Spinal cord (tissue), 10 donors: ENCODE measurements around the gene VWA5A. TPM values are rescaled to one million over a fixed set of nuclear protein-coding genes. Genes with fewer than 3 reads are reported as not detected.

ENCODE experiments used
- DNase-seq, 6 donors: peaks; one replicate each; pipeline versions ENCODE4 v3.0.0 to v3.0.0-alpha.2; 2013 to 2015; ENCODE audit warnings: low spot score in 6 of 6, low read depth in 4 of 6
- H3K27ac ChIP-seq: one replicate; pipeline ENCODE4 v1.5.1; 2013; ENCODE audit warnings: low read depth, low read length, control low read depth
- H3K27me3 ChIP-seq: one replicate; pipeline ENCODE4 v1.6.1; 2013; ENCODE audit warnings: low read length; ENCODE audit not compliant: control insufficient read depth, insufficient read depth
- H3K36me3 ChIP-seq: one replicate; pipeline ENCODE4 v1.6.1; 2013; ENCODE audit warnings: low read length; ENCODE audit not compliant: control insufficient read depth, insufficient read depth
- H3K4me1 ChIP-seq: one replicate; pipeline ENCODE4 v1.6.1; 2013; ENCODE audit warnings: low read length; ENCODE audit not compliant: control insufficient read depth, insufficient read depth
- H3K4me3 ChIP-seq: one replicate; pipeline ENCODE4 v1.5.1; 2013; ENCODE audit warnings: low read depth, low read length, control low read depth
- H3K9me3 ChIP-seq: one replicate; pipeline ENCODE4 v1.6.1; 2013; ENCODE audit warnings: low read length; ENCODE audit not compliant: control insufficient read depth, insufficient read depth
- WGBS: methylation state at CpG from one replicate; pipeline ENCODE4 v1.1.5; 2013; ENCODE audit warnings: missing lambda C conversion rate; ENCODE audit not compliant: insufficient coverage; 5-methylcytosine and 5-hydroxymethylcytosine counted together
- polyA plus RNA-seq, 2 donors: library from polyadenylated mRNA; unstranded; fragments of 120-200 nt; gene quantifications; one replicate each; pipeline ENCODE4 v1.2.1, GENCODE V29; 2013; ENCODE audit not compliant: insufficient read length in 2 of 2
- total RNA-seq, 2 donors: library from RNA; depleted of rRNA in 1 of 2; stranded (reverse); fragments of 120-200 nt in 1 of 2; fragments of >200 nt in 1 of 2; gene quantifications; one replicate each; pipeline versions ENCODE4 v1.2.3 to v1.2.4, GENCODE V29; 2013 to 2014
- donor health status: healthy.

The VWA5A gene
- total and polyA plus RNA-seq, 4 donors, result 22.8 to 50.4 (median 40.0) TPM

DNA sequence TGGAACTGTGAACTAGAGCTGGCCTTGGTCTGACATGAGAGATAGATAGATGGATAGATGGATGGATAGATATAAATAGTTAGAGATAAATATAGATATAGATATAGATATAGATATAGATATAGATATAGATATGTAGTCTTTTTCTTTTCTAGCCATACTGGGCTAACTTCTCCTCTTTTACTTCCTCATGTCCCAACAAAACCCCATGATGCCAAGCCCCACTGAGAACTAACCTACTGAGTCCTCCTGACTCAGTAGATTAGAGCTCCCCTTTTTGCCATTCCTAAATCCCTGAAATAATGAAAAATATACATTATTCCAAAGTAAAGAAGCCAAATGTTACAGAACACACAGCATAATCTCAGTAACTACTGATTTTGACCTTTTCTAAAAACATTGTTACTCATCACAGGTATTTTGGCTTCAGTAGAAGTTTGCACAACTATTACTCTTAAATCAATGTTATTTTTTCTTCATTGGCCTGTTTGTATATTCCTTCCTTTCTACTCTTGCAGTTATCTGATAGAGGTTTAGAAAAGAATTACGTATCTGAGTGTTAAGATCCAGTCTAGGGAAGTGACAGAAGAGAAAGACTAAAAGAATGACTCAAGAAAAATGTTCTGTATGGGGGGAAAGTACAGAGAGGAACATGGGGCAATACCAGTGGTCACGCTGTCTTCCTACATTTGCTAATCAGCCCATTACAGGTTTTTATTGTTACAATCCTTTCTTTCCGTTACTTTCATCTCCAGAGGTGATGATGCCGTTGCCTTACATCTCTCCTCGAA lies 61.9 kb downstream of the VWA5A start:
- H3K27me3 ChIP-seq, result no peaks in the 10 kb centered on the region
- no peak for DNase-seq
- H3K4me3 ChIP-seq, result no peak overlapping the region
- H3K4me1 ChIP-seq, result no peaks in the 10 kb centered on the region
- no peak overlapping the region for H3K27ac ChIP-seq
- no CpG with 5 or more reads among the region's 5 CpGs for WGBS
- no peaks in the 10 kb centered on the region for H3K36me3 ChIP-seq
- H3K9me3 ChIP-seq, result no peaks in the 10 kb centered on the region

DNA sequence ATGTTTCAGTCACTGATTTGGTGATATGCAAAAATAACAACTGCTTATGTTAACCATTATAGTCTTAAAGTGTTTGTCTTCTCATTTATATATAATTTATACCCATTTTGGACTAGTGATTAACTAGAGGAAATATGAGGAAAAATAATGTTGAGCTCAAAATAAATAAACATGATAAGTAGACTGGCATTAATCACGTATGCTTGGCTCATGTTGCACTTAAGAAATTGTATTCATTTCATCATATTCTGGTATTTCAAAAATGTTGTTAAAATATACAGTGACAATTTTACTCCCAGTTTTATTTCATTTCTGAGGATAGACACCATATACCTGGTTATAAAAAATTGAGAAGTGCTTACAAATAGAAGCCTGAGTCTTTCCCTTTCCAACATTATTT lies 64.1 kb downstream of the VWA5A start:
- no CpG with 5 or more reads among the region's 1 CpG for WGBS
- DNase-seq, result no peak

GRCh38 chr11:124183068-124183467 lies 67.8 kb downstream of the VWA5A start, which contains the start of gene OR10D3:
TSS of gene OR10D3 (plus strand) at chr11:124183345. CDS start at chr11:124185270, 1,925 bp downstream.
- H3K36me3 ChIP-seq, result no peaks in the 10 kb centered on the region
- no peak within 1 kb of the TSS for H3K4me3 ChIP-seq
- no peak for DNase-seq
- no peaks in the 10 kb centered on the region for H3K9me3 ChIP-seq
- no peaks in the 10 kb centered on the region for H3K27me3 ChIP-seq
- no peak within 1 kb of the TSS for H3K27ac ChIP-seq
- H3K4me1 ChIP-seq, result no peaks in the 10 kb centered on the region
- 20% methylated on average over 1 of the region's 3 CpGs for WGBS

More for the DNA sequence above, 64.1 kb downstream of the VWA5A start:
- Histone ChIP-seq H3K36me3 (no peaks in the 10 kb centered on the region), H3K27me3 (no peaks in the 10 kb centered on the region), H3K4me3 (no peak overlapping the region), H3K4me1 (no peaks in the 10 kb centered on the region), H3K9me3 (no peaks in the 10 kb centered on the region), H3K27ac (no peak overlapping the region)

GRCh38 chr11:124190298-124191139 lies 75.3 kb downstream of the VWA5A start:
- Histone ChIP-seq H3K4me3 (no peak overlapping the region), H3K27ac (peak overlapping the region; percentile 38), H3K4me1 (no peaks in the 10 kb centered on the region), H3K9me3 (no peaks in the 10 kb centered on the region), H3K36me3 (no peaks in the 10 kb centered on the region), H3K27me3 (no peaks in the 10 kb centered on the region)
- 64% methylated on average over 1 of the region's 2 CpGs for WGBS
- peak in 3 of 6 donors; percentile 39 to 64 (median 52) for DNase-seq

DNA sequence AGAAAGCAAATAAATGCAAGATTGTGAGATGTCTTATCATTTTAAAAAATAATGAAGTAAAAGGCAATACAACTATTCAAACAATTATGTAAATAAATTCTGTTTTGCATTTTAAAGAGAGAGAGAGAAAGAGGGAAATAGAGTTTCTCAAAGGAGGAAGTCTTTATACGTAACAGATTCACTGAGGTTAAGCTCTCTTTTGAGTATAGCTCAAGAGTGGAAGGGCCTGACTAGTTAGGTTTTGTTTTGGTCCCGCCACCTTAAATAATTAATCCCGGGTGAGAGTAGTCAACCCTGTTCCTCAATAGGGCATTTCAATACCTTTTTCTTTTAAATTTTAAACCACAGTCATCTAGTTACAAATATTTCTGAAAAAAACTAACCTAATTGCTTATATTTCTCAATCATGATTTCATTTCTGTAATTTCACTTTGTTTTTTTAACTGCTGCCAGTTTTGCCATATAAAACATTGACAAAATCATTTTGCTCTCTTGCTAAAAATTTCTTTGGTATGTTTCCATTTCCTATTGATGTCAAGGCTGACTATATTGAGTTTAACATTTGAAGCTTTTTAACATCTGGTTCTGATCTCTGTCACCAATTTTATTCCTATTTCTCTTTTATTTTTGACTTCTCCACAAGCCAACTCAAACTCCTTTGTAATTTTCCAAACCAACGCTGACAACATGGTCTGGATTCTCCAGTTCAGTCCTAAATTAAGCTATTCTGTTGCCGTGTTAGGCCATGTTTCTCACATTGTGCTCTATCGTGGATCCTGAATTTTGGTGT lies 78.2 kb downstream of the VWA5A start:
- no peak overlapping the region for H3K4me3 ChIP-seq
- no peaks in the 10 kb centered on the region for H3K36me3 ChIP-seq
- H3K9me3 ChIP-seq, result no peaks in the 10 kb centered on the region
- no peaks in the 10 kb centered on the region for H3K27me3 ChIP-seq
- H3K27ac ChIP-seq, result no peak overlapping the region
- WGBS, result 88% methylated on average over 3 of the region's 6 CpGs
- no peak for DNase-seq
- no peaks in the 10 kb centered on the region for H3K4me1 ChIP-seq

GRCh38 chr11:124194293-124195188 lies 79.3 kb downstream of the VWA5A start:
- Histone ChIP-seq H3K27me3 (no peaks in the 10 kb centered on the region), H3K4me3 (no peak overlapping the region), H3K9me3 (no peaks in the 10 kb centered on the region), H3K27ac (no peak overlapping the region), H3K36me3 (no peaks in the 10 kb centered on the region), H3K4me1 (no peaks in the 10 kb centered on the region)
- 73% methylated on average over 4 of the region's 6 CpGs for WGBS
- no peak for DNase-seq

DNA sequence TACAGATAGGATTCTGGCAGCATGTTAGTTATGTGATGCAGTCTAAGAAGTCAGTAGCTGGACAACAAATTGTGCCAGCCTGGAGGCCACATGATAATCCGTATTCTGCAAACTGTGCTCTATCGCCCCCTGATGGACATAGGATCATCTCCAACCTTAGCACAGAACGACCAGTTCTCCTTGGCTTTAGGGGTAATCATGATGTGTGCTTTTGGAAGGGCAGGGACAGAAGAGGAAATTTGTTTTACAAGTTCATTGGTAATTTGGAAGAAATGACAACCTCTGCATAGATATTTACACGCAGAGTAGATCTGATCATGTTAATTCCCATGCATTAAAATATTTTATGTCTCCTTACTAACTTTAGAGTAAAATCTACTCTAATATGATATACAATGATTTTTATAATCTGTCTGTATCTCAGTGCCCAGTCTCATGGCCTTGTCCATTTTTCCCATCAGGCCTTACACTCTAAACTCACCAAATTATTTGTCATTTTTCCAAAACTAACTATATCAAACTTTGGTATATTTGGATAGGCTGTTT lies 80.0 kb downstream of the VWA5A start:
- Histone ChIP-seq H3K9me3 (no peaks in the 10 kb centered on the region), H3K4me1 (no peaks in the 10 kb centered on the region), H3K4me3 (no peak overlapping the region), H3K27me3 (no peaks in the 10 kb centered on the region), H3K36me3 (no peaks in the 10 kb centered on the region), H3K27ac (no peak overlapping the region)
- 11% methylated on average over 2 of the region's 4 CpGs for WGBS
- DNase-seq, result peak in 2 of 6 donors; percentile 35 to 42
